Breast epithelium (tissue), 3 donors: Measurements from ENCODE around the gene TSPAN4.

Experiments used
- CTCF ChIP-seq, 3 donors: fragments of 450-650 bp; IDR thresholded peaks; one replicate each; pipeline ENCODE4 v1.5.1; 2016 to 2017; ENCODE audit warnings: antibody characterized with exemption in 3 of 3, mild to moderate bottlenecking in 3 of 3, moderate library complexity in 3 of 3
- POLR2A ChIP-seq: fragments of 450-650 bp; IDR thresholded peaks from one replicate; pipeline ENCODE4 v1.6.1; 2016; ENCODE audit warnings: antibody characterized with exemption, mild to moderate bottlenecking, moderate library complexity

- TF ChIP-seq CTCF (IDR thresholded peaks at IDR 0.05) (no peak), POLR2A (no peak)
Measured at GRCh38 chr11:900545-900944, 57.9 kb downstream of the TSPAN4 start.
